ENCODE results near the gene CARMIL1.

The CARMIL1 gene

GRCh38 chr6:25511376-25511775, 232.2 kb downstream of the CARMIL1 start:
- no peak for DNase-seq (ENCODE audit: low read depth in 2 of 2)

GRCh38 chr6:25512560-25512959, 233.4 kb downstream of the CARMIL1 start:
- DNase-seq (ENCODE audit: low read depth in 2 of 2) = no peak

GRCh38 chr6:25519856-25520255, 240.7 kb downstream of the CARMIL1 start:
- no peak for DNase-seq (ENCODE audit: low read depth in 2 of 2)

GRCh38 chr6:25524542-25524941, 245.4 kb downstream of the CARMIL1 start:
- DNase-seq (ENCODE audit: low read depth in 2 of 2) = no peak

GRCh38 chr6:25525078-25525477, 245.9 kb downstream of the CARMIL1 start:
- DNase-seq (ENCODE audit: low read depth in 2 of 2) = no peak

GRCh38 chr6:25534942-25535631, 255.9 kb downstream of the CARMIL1 start:
- no peak for DNase-seq (ENCODE audit: low read depth in 2 of 2)

GRCh38 chr6:25535632-25536225, 256.6 kb downstream of the CARMIL1 start:
- DNase-seq (ENCODE audit: low read depth in 2 of 2) = no peak

GRCh38 chr6:25536781-25537180, 257.6 kb downstream of the CARMIL1 start:
- no peak for DNase-seq (ENCODE audit: low read depth in 2 of 2)

- no peak for DNase-seq (ENCODE audit: low read depth in 2 of 2)
Measured at GRCh38 chr6:25537349-25538018, 258.3 kb downstream of the CARMIL1 start.

- DNase-seq (ENCODE audit: low read depth in 2 of 2) = no peak
Measured at GRCh38 chr6:25541228-25541627, 262.1 kb downstream of the CARMIL1 start.

- DNase-seq (ENCODE audit: low read depth in 2 of 2) = no peak
Measured at GRCh38 chr6:25542984-25543910, 264.1 kb downstream of the CARMIL1 start.

GRCh38 chr6:25544833-25545232, 265.7 kb downstream of the CARMIL1 start:
- no peak for DNase-seq (ENCODE audit: low read depth in 2 of 2)

- DNase-seq (ENCODE audit: low read depth in 2 of 2) = no peak
Measured at GRCh38 chr6:25547797-25548196, 268.6 kb downstream of the CARMIL1 start.

GRCh38 chr6:25548451-25548850, 269.3 kb downstream of the CARMIL1 start:
- DNase-seq (ENCODE audit: low read depth in 2 of 2) = no peak

- DNase-seq (ENCODE audit: low read depth in 2 of 2) = no peak
Measured at GRCh38 chr6:25550631-25551030, 271.5 kb downstream of the CARMIL1 start.

GRCh38 chr6:25553502-25553901, 274.3 kb downstream of the CARMIL1 start:
- no peak for DNase-seq (ENCODE audit: low read depth in 2 of 2)

- DNase-seq (ENCODE audit: low read depth in 2 of 2) = no peak
Measured at GRCh38 chr6:25555188-25555587, 276.0 kb downstream of the CARMIL1 start.

- DNase-seq (ENCODE audit: low read depth in 2 of 2) = peak; percentile 72 to 78
Measured at GRCh38 chr6:25556516-25556915, 277.3 kb downstream of the CARMIL1 start.

- no peak for DNase-seq (ENCODE audit: low read depth in 2 of 2)
Measured at GRCh38 chr6:25558155-25558817, 279.1 kb downstream of the CARMIL1 start.

- DNase-seq (ENCODE audit: low read depth in 2 of 2) = no peak
Measured at GRCh38 chr6:25560865-25561264, 281.7 kb downstream of the CARMIL1 start.

- DNase-seq (ENCODE audit: low read depth in 2 of 2) = no peak
Measured at GRCh38 chr6:25564943-25565342, 285.8 kb downstream of the CARMIL1 start.
